Cardiac muscle cell (in vitro differentiated cells and primary cell): ENCODE results near the gene MSRB3. TPM values are rescaled to one million over a fixed set of nuclear protein-coding genes. Genes with fewer than 3 reads are reported as not detected.

ENCODE experiments used
- DNase-seq, 2 donors: peaks; one replicate each; pipeline versions ENCODE4 v3.0.0 to v3.0.0-alpha.2; 2010 to 2017; ENCODE audit warnings: low read depth in 1 of 2, low spot score in 1 of 2
- H3K27ac ChIP-seq: fragments of 200-600 bp; sonication (generic); 2 replicates; pipeline ENCODE4 v1.5.1; 2016
- H3K27me3 ChIP-seq: fragments of 200-600 bp; sonication (generic); 2 replicates; pipeline ENCODE4 v1.6.0; 2016; ENCODE audit warnings: control low read depth
- H3K36me3 ChIP-seq: fragments of 200-600 bp; sonication (generic); 2 replicates; pipeline ENCODE4 v1.5.1; 2016; ENCODE audit warnings: control low read depth
- H3K4me1 ChIP-seq: fragments of 200-600 bp; sonication (generic); 2 replicates; pipeline ENCODE4 v1.8.1; 2017; ENCODE audit warnings: low read depth, mild to moderate bottlenecking, mixed run types
- H3K4me3 ChIP-seq: fragments of 200-600 bp; sonication (generic); 2 replicates; pipeline ENCODE4 v1.5.1; 2016; ENCODE audit warnings: mild to moderate bottlenecking
- H3K9me3 ChIP-seq: fragments of 200-600 bp; sonication (generic); 2 replicates; pipeline ENCODE4 v1.5.1; 2017; ENCODE audit warnings: low read depth, mild to moderate bottlenecking, control low read depth
- polyA plus RNA-seq: library from polyadenylated mRNA; unstranded; fragments of >200 nt; fragmentation: Nextera tagmentation; extraction: Ambion mirVana; gene quantifications from 2 replicates; pipeline ENCODE4 v1.2.1, GENCODE V29; 2016
- total RNA-seq: library from RNA; depleted of rRNA; stranded (reverse); fragments of >200 nt; gene quantifications from 2 replicates; pipeline ENCODE4 v1.2.3, GENCODE V29; 2016
- TF ChIP-seq, protein P1 (sequence below): IDR thresholded peaks from 2 replicates; pipeline ENCODE4 v1.5.1; 2012; ENCODE audit warnings: low read depth, mild to moderate bottlenecking, low read length

Gene MSRB3
- total and polyA plus RNA-seq, 2 experiments from 2014 or later: 41.0 to 72.4 TPM

- no peak for DNase-seq
- H3K9me3 ChIP-seq: no peaks in the 10 kb centered on the region
- no peak overlapping the region for H3K4me3 ChIP-seq
- no peak overlapping the region for H3K27ac ChIP-seq
- H3K36me3 ChIP-seq: no peaks in the 10 kb centered on the region
- TF ChIP-seq, protein P1, sequence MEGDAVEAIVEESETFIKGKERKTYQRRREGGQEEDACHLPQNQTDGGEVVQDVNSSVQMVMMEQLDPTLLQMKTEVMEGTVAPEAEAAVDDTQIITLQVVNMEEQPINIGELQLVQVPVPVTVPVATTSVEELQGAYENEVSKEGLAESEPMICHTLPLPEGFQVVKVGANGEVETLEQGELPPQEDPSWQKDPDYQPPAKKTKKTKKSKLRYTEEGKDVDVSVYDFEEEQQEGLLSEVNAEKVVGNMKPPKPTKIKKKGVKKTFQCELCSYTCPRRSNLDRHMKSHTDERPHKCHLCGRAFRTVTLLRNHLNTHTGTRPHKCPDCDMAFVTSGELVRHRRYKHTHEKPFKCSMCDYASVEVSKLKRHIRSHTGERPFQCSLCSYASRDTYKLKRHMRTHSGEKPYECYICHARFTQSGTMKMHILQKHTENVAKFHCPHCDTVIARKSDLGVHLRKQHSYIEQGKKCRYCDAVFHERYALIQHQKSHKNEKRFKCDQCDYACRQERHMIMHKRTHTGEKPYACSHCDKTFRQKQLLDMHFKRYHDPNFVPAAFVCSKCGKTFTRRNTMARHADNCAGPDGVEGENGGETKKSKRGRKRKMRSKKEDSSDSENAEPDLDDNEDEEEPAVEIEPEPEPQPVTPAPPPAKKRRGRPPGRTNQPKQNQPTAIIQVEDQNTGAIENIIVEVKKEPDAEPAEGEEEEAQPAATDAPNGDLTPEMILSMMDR: no peak
- no peaks in the 10 kb centered on the region for H3K4me1 ChIP-seq
- H3K27me3 ChIP-seq: no peaks in the 10 kb centered on the region
Observed at GRCh38 chr12:65411171-65411570, 132.7 kb downstream of the MSRB3 start.

DNA sequence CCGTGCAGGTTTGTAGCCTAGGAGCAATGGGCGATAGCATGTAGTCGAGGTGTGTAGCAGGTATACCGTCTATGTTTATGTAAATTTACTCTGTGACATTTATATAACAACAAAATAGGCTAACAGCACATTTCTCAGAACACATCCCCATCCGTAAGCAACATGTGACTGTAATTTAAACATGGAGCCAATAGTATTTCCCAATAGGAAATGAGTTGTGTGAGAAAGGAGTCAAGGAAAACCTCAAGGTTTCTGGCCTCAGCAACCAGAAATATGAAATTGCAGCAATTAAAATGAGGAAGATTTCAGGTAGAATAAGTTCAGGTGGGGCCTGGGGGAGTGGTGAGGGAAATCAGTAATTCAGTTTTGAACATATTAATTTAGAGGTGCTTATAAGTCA is 136.0 kb downstream of the MSRB3 start:
- TF ChIP-seq, protein P1: no peak
- Histone ChIP-seq H3K9me3 (no peaks in the 10 kb centered on the region), H3K36me3 (peaks cover 3% of the 10 kb centered on the region), H3K27me3 (no peaks in the 10 kb centered on the region), H3K4me1 (no peaks in the 10 kb centered on the region), H3K4me3 (no peak overlapping the region), H3K27ac (no peak overlapping the region)
- peak in 1 of 2 donors; percentile 60 for DNase-seq

- Histone ChIP-seq H3K9me3 (no peaks in the 10 kb centered on the region), H3K27me3 (no peaks in the 10 kb centered on the region), H3K4me1 (no peaks in the 10 kb centered on the region), H3K27ac (no peak overlapping the region), H3K4me3 (no peak overlapping the region), H3K36me3 (peaks cover 3% of the 10 kb centered on the region)
- TF ChIP-seq, protein P1: no peak
- DNase-seq: no peak
Observed at GRCh38 chr12:65415826-65416225, 137.3 kb downstream of the MSRB3 start.

DNA sequence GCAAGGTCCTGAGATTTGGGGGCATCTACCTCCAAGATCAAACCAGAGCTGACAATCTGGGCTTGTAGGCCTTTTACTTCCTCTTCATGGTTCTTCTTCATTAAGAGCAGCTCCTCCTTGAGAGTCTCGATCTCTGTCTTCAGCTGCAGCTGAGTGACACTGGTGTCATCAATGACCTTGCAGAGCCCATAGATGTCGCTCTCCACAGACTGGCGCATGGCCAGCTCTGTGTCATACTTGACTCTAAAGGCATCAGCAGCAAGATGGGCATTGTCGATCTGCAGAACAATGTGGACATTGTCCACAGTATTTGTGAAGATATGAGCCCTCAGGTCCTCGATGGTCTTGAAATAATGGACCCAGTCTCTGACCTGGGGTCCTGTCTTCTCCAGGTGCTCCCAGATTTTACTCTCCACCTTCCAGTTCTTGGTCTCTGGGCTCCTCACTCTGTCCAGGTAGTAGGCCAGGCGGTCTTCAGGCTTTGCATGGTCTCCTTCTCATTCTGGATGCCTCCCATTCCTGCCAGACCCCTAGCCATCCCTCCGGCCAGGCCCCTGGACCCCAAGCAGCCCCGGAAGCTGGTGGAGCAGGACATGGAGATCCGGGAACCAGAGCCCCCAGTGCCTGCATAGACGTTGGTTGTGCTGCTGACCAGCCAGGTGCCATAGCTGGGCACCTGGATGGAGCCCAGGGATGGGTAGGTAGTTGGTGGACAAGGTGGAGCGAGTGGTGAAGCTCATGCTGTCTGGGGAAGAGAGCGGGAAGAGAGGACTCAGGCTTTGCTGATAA is 141.0 kb downstream of the MSRB3 start:
- no peaks in the 10 kb centered on the region for H3K27me3 ChIP-seq
- TF ChIP-seq, protein P1: no peak

DNA sequence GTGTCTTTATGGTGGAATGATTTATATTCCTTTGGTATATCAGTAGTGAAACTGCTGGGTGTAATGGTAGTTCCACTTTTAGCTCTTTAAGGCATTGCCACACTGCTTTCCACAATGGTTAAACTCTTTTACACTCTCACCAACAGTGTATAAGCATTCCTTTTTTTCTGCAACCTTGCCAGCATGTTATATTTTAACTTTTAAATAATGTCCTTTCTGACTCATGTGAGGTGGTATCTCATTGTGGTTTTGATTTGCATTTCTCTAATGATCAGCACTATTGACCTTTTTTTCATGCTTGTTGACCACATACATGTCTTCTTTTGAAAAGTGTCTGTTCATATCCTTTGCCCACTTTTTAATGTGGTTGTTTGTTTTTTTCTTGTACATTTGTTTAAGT is 142.5 kb downstream of the MSRB3 start:
- H3K27me3 ChIP-seq: no peaks in the 10 kb centered on the region
- H3K36me3 ChIP-seq: peaks cover 3% of the 10 kb centered on the region
- no peaks in the 10 kb centered on the region for H3K4me1 ChIP-seq
- TF ChIP-seq, protein P1: no peak
- no peak overlapping the region for H3K27ac ChIP-seq
- H3K4me3 ChIP-seq: no peak overlapping the region
- H3K9me3 ChIP-seq: no peaks in the 10 kb centered on the region
- no peak for DNase-seq

More for the DNA sequence above, 141.0 kb downstream of the MSRB3 start:
- DNase-seq: no peak
- H3K4me3 ChIP-seq: no peak overlapping the region
- no peaks in the 10 kb centered on the region for H3K9me3 ChIP-seq
- H3K27ac ChIP-seq: no peak overlapping the region
- no peaks in the 10 kb centered on the region for H3K4me1 ChIP-seq
- peaks cover 3% of the 10 kb centered on the region for H3K36me3 ChIP-seq
